Effector memory CD8-positive, alpha-beta T cell (primary cell): ENCODE measurements around the gene DALRD3.

Experiments
- ATAC-seq: fragments of 150-1000 bp; cut with Tn5 transposase; replicated peaks from 2 replicates; pipeline ENCODE4 v1.10.0; 2021; ENCODE audit warnings: mild to moderate bottlenecking, moderate library complexity
- DNase-seq, 3 experiments: peaks; one replicate each; pipeline ENCODE4 v3.0.0; 2021
- H3K27ac Mint-ChIP-seq, 2 donors: one replicate each; pipeline ENCODE4 v1.8.0; 2022; ENCODE audit warnings: mild to moderate bottlenecking in 2 of 2, mixed read lengths in 2 of 2, moderate library complexity in 2 of 2
- H3K27me3 Mint-ChIP-seq, 2 donors: one replicate each; pipeline ENCODE4 v1.8.0; 2022; ENCODE audit warnings: mixed read lengths in 2 of 2
- H3K36me3 Mint-ChIP-seq: one replicate; pipeline ENCODE4 v1.8.0; 2022; ENCODE audit warnings: mild to moderate bottlenecking, moderate library complexity, mixed read lengths; ENCODE audit not compliant: insufficient read depth
- H3K4me1 Mint-ChIP-seq, 2 donors: one replicate each; pipeline ENCODE4 v1.8.0; 2022; ENCODE audit warnings: low read depth in 2 of 2, mixed read lengths in 2 of 2
- H3K4me3 Mint-ChIP-seq, 2 donors: one replicate each; pipeline ENCODE4 v1.8.0; 2022; ENCODE audit warnings: mild to moderate bottlenecking in 2 of 2, mixed read lengths in 2 of 2, moderate library complexity in 2 of 2
- H3K9me3 Mint-ChIP-seq, 2 donors: one replicate each; pipeline ENCODE4 v1.8.0; 2022; ENCODE audit warnings: mixed read lengths in 2 of 2

Gene DALRD3

GRCh38 chr3:48990636-48991469, 27.5 kb downstream of the DALRD3 start:
- Mint-ChIP-seq H3K4me1 (peaks cover 34 to 36% of the 10 kb centered on the region in 2 donors), H3K36me3 (peaks cover 32% of the 10 kb centered on the region), H3K27ac (peak overlapping the region; percentile 91 to 93), H3K4me3 (peak overlapping the region; percentile 91 to 94), H3K27me3 (no peaks in the 10 kb centered on the region), H3K9me3 (no peaks in the 10 kb centered on the region)
- ATAC-seq (peak; percentile 23), DNase-seq (peak in 1 of 3 experiments; percentile 14)

DNA sequence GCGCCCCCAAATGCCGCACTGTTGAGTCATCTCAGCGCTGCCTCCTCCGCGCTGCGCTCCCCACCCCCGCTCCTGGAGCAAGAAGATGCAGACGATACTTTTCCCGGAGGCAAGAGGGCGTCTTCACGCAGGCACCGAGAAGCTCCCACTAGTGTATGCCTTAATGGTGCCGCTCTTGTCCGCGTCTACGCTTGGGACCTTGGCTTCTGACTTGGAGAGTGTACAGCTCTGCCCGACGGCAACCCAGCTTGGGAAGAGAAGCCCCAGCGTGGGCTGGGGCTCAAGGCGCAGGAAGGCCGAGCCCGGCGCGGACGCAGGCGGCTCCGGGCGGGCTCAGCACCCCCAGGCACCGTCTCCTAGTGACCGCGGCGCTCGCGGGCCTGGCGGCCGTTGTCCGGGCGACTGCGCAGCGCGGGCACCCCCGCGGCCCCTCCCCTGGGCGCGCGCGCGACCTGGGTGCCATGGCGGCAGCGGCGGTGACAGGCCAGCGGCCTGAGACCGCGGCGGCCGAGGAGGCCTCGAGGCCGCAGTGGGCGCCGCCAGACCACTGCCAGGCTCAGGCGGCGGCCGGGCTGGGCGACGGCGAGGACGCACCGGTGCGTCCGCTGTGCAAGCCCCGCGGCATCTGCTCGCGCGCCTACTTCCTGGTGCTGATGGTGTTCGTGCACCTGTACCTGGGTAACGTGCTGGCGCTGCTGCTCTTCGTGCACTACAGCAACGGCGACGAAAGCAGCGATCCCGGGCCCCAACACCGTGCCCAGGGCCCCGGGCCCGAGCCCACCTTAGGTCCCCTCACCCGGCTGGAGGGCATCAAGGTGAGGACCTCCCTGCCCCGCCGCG, 28.4 kb downstream of the DALRD3 start, which contains the start of gene P4HTM:
TSS of gene P4HTM (plus strand) at position 446 of the 840 bp plus-strand sequence. CDS start at position 462, 16 bp downstream.
- peaks cover 33 to 34% of the 10 kb centered on the region in 2 donors for H3K4me1 Mint-ChIP-seq
- no peaks in the 10 kb centered on the region for H3K9me3 Mint-ChIP-seq
- peak within 1 kb of the TSS; percentile 91 to 93 for H3K27ac Mint-ChIP-seq
- H3K36me3 Mint-ChIP-seq, result peaks cover 24% of the 10 kb centered on the region
- peak within 1 kb of the TSS; percentile 91 to 94 for H3K4me3 Mint-ChIP-seq
- DNase-seq, result peak; percentile 55 to 58 (median 57)
- peak; percentile 71 for ATAC-seq
- no peaks in the 10 kb centered on the region for H3K27me3 Mint-ChIP-seq

GRCh38 chr3:48989126-48989795, 29.1 kb downstream of the DALRD3 start:
- peaks cover 20% of the 10 kb centered on the region for H3K36me3 Mint-ChIP-seq
- H3K27me3 Mint-ChIP-seq, result no peaks in the 10 kb centered on the region
- H3K9me3 Mint-ChIP-seq, result no peaks in the 10 kb centered on the region
- H3K4me1 Mint-ChIP-seq, result peaks cover 32% of the 10 kb centered on the region in 2 donors
- peak; percentile 0 for ATAC-seq
- DNase-seq, result no peak
- peak overlapping the region; percentile 89 to 91 for H3K4me3 Mint-ChIP-seq
- H3K27ac Mint-ChIP-seq, result peak overlapping the region; percentile 79 to 93

DNA sequence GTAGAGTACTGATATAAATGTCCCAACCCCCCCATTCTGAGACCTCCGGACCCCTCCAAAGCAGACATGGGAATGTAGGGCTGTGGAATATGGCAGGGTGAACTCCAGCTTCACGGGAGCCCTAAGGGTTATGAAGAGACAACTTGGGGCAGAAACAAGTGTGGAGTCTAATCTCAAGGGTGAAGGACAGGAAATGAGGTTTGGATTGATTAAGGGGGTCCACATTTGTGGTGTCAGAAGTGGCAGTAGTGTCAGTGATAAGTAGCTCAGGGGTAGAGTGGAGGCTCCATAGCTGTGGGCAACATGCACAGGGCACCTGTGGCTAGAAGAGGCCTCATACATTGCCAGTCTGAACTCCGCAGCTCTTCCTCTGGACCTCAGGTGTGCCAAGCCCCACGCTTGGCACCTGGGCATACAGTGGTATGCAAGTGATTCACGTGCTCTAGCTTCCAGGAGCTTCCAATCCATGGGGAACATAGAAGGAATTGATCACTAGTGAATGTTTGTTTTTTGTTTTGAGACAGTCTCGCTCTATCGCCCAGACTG, 32.5 kb downstream of the DALRD3 start:
- H3K27ac Mint-ChIP-seq, result peak overlapping the region; percentile 21 to 60
- peaks cover 18 to 19% of the 10 kb centered on the region in 2 donors for H3K4me1 Mint-ChIP-seq
- H3K4me3 Mint-ChIP-seq, result no peak overlapping the region
- peaks cover 42% of the 10 kb centered on the region for H3K36me3 Mint-ChIP-seq
- ATAC-seq (no peak), DNase-seq (no peak)
- no peaks in the 10 kb centered on the region for H3K9me3 Mint-ChIP-seq
- no peaks in the 10 kb centered on the region for H3K27me3 Mint-ChIP-seq

DNA sequence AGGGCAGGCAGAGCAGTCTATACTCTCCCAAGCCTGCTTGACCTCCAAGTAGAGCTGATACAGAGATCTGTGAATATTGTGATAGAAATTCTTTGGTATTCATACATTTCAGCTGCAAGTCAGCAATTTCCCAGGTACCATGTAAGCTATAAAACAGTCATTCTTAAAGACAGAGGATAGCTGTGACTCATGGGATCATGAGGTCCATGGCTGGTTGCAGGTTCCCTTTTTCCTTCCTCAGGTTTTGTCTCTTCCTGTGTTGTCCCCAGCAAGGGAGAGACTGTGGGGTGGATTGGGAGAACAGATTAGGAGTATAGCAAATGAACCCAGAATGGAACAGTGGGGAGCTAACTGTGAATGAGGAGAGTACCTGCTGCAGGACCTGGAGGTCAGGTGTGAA, 33.7 kb downstream of the DALRD3 start:
- H3K4me3 Mint-ChIP-seq, result no peak overlapping the region
- no peaks in the 10 kb centered on the region for H3K27me3 Mint-ChIP-seq
- H3K27ac Mint-ChIP-seq, result no peak overlapping the region
- no peak for DNase-seq
- ATAC-seq, result no peak
- H3K9me3 Mint-ChIP-seq, result no peaks in the 10 kb centered on the region
- H3K36me3 Mint-ChIP-seq, result peaks cover 51% of the 10 kb centered on the region
- H3K4me1 Mint-ChIP-seq, result peaks cover 14 to 15% of the 10 kb centered on the region in 2 donors

DNA sequence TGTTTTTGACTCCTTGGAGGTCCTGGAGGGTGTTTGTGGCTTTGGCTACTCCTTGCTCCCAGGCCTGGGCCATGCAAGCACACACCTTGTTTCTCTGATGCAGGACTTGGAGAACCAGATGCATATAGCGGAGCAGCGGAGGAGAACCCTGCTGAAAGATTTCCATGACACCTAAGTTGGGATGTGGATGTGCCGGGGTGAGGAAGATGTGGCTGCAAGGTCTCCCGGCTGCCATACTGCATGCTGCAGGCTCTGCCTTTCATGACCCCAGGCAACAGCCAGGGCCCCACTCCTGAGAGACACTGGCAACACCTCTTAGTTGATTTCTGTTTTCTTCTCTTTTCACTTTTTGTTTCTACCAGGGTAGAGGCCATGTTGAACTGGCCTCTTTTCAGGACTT, 35.3 kb downstream of the DALRD3 start:
- H3K27me3 Mint-ChIP-seq, result no peaks in the 10 kb centered on the region
- peaks cover 5 to 6% of the 10 kb centered on the region in 2 donors for H3K4me1 Mint-ChIP-seq
- peak overlapping the region in 1 of 2 donors; percentile 73 for H3K27ac Mint-ChIP-seq
- H3K9me3 Mint-ChIP-seq, result no peaks in the 10 kb centered on the region
- ATAC-seq, result no peak
- no peak for DNase-seq
- H3K4me3 Mint-ChIP-seq, result no peak overlapping the region
- peaks cover 62% of the 10 kb centered on the region for H3K36me3 Mint-ChIP-seq

GRCh38 chr3:48982686-48983085, 35.7 kb downstream of the DALRD3 start:
- H3K9me3 Mint-ChIP-seq, result no peaks in the 10 kb centered on the region
- peak overlapping the region; percentile 13 to 73 for H3K27ac Mint-ChIP-seq
- no peak overlapping the region for H3K4me3 Mint-ChIP-seq
- no peak for ATAC-seq
- peaks cover 65% of the 10 kb centered on the region for H3K36me3 Mint-ChIP-seq
- H3K27me3 Mint-ChIP-seq, result no peaks in the 10 kb centered on the region
- peaks cover 2% of the 10 kb centered on the region in 2 donors for H3K4me1 Mint-ChIP-seq
- no peak for DNase-seq

- Mint-ChIP-seq H3K27ac (peak overlapping the region; percentile 13 to 73), H3K27me3 (no peaks in the 10 kb centered on the region), H3K36me3 (peaks cover 70% of the 10 kb centered on the region), H3K4me3 (no peak overlapping the region), H3K9me3 (no peaks in the 10 kb centered on the region), H3K4me1 (no peaks in the 10 kb centered on the region)
- ATAC-seq (no peak), DNase-seq (no peak)
These were observed 36.4 kb downstream of the DALRD3 start for GRCh38 chr3:48982016-48982415.

GRCh38 chr3:48980295-48980694, 38.1 kb downstream of the DALRD3 start:
- Mint-ChIP-seq H3K27me3 (no peaks in the 10 kb centered on the region), H3K4me1 (no peaks in the 10 kb centered on the region), H3K36me3 (peaks cover 76% of the 10 kb centered on the region), H3K4me3 (no peak overlapping the region), H3K9me3 (no peaks in the 10 kb centered on the region), H3K27ac (peak overlapping the region in 1 of 2 donors; percentile 25)
- no peak for ATAC-seq
- DNase-seq, result no peak

DNA sequence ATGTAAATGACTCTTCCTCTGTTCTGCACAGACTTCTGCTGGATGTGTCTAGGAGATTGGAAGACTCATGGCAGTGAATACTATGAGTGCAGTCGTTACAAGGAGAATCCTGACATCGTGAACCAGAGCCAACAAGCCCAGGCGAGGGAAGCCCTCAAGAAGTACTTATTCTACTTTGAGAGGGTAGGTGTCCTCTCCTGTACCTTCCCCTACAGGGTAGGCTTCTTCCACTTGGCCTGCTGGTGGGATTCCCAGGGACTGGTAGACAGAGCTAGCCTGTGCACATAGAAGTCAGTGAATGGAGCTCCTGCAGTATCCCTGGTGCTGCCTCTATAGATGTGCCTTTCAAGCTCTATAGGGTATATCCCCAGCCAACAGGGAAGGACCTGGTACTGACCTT, 38.9 kb downstream of the DALRD3 start:
- Mint-ChIP-seq H3K27ac (no peak overlapping the region), H3K9me3 (no peaks in the 10 kb centered on the region), H3K27me3 (no peaks in the 10 kb centered on the region), H3K36me3 (peaks cover 84% of the 10 kb centered on the region), H3K4me3 (no peak overlapping the region), H3K4me1 (no peaks in the 10 kb centered on the region)
- DNase-seq (no peak), ATAC-seq (no peak)

DNA sequence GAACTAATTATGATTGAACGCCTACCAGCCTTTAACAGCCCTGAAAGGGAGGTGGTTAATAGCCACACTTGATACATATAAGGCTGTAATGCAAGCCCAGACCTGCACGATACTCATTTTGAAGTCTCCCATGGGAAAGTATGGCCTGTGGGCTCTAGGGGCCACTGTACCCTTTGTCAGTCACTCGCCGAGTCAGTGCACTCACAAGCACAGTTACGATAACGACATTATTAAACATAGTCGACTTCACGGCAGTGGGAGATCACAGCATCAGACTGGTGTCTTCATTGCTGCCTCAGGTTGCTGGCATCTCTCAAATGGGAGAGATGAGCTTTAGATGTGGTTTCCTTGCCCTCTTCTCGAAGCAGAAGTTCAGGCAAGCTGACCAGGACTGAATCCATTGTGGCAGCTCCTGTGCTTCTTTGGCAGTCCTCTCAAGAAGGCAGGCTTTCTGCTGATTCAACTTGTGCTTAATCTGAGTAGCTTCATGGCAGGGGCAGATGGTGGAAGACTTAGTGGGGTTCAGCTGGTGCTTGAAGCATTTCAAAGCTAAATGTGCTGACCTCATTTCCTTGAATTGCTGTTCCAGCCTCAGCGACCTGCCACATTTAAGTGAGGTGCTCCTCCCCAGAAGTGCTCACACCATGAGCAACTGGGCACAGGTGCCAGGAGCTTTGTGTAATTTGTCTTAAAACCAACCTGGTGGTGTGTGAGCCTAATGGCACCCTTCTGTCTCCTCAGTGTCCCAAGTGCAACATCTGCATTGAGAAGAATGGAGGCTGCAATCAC, 44.1 kb downstream of the DALRD3 start:
- H3K27me3 Mint-ChIP-seq, result no peaks in the 10 kb centered on the region
- H3K36me3 Mint-ChIP-seq, result peaks cover 88% of the 10 kb centered on the region
- H3K27ac Mint-ChIP-seq, result no peak overlapping the region
- H3K4me1 Mint-ChIP-seq, result no peaks in the 10 kb centered on the region
- no peak for DNase-seq
- no peaks in the 10 kb centered on the region for H3K9me3 Mint-ChIP-seq
- H3K4me3 Mint-ChIP-seq, result no peak overlapping the region
- no peak for ATAC-seq

DNA sequence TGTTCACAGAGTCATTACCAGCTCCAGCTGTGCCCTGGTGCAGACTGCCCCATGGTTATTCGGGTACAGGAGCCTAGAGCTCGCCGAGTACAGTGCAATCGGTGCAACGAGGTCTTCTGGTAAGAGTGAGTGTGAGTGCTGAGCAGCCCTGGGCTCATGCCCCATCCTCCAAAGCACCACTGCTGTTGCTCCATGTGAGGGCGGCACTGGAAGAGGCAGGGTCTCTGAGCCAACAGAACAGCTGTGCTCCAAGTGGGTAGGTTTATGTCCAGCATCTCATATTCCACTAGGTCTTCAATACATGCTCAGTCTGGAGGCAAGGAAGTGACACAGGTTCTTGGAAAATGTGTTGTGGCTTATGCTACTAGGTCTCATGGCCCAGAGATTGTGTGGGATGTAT, 47.8 kb downstream of the DALRD3 start:
- DNase-seq (no peak), ATAC-seq (no peak)
- Mint-ChIP-seq H3K36me3 (peaks cover 84% of the 10 kb centered on the region), H3K27ac (no peak overlapping the region), H3K27me3 (no peaks in the 10 kb centered on the region), H3K4me3 (no peak overlapping the region), H3K4me1 (peaks cover 2 to 8% of the 10 kb centered on the region in 2 donors), H3K9me3 (no peaks in the 10 kb centered on the region)
